Stimulated activated CD4-positive, alpha-beta T cell treated with anti-CD3 and anti-CD28 coated beads, Interleukin-12 subunit alpha, Interleukin-12 subunit beta, amount 100 ng/mL, for 48 hours (primary cell): Measurements from ENCODE around the gene HDAC11.

Experiments
- DNase-seq, 3 donors: peaks; one replicate each; pipeline ENCODE4 v3.0.0-alpha.2; 2020; ENCODE audit warnings: low read depth in 2 of 3, low spot score in 1 of 3

HDAC11 gene

DNA sequence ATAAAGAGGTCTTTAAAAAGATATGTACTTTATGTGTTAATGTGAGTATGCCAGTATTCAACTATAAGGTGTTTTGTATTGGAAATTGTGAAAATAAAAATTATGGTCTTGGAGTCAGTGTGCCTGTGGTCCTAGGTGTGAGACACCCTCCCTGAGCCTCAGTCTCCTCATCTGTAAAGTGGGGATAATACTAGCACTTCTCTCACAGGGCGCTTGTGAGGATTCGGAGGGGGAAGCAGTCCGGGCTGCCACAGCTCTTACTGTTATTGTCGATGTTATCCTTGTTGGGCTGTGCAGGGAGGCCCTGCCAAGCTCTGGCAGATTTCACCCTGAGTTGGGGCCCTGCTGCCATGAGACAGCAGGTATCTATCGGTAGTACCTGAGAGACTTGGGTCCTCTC lies 42.1 kb downstream of the HDAC11 start:
- DNase-seq = no peak

GRCh38 chr3:13524979-13525669 lies 45.0 kb downstream of the HDAC11 start:
- no peak for DNase-seq

- DNase-seq = no peak
These were observed 45.9 kb downstream of the HDAC11 start for GRCh38 chr3:13525827-13526625.

DNA sequence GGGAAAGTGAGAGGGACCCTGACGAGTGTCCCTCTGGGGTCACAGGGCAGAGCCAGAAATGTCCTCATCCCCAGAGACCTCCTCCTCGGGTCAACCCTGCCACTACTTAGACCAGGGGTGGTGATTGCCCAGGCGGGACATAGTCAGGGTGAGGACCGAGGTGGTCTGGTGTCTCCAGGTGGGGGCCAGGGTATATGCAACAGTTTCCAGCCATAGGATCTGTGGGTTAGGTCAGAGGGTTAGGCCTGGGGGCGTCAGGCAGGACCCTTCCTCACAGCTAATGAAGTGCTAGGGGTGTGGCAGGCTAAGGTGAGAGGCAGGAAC lies 46.5 kb downstream of the HDAC11 start:
- no peak for DNase-seq

DNA sequence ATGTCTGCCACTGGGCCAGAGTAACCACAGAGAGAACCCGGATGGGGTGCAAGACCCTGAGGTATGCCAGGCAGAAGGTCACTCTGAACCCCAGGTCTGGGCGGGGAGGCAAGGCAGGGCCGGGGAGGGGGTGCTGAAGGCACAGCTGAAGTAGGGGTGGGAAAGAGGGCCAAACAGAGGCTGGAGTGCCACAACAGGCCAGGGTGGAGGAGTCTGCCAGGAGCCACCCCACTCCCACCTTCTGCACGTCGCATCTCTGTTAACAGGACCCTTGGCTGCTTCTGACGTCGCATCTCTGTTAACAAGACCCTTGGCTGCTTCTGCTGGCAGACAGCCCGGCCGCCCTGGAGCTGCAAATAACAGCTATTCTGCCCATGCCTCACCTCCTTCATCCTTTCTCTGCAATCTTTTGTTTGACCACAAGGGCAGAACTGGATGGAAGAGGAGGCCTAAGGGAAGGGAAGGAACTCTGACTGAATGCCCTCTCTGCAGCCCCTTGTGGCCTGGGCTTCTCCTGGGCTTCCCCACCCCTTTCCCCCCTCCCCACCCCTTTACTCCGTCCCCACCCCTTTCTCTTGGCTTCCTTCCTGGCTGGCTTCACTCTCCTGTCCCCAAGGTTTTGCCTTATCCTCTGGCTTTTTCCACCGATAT lies 48.2 kb downstream of the HDAC11 start:
- no peak for DNase-seq

- no peak for DNase-seq
These were observed 49.3 kb downstream of the HDAC11 start for GRCh38 chr3:13529196-13530112.

GRCh38 chr3:13530241-13531009 lies 50.3 kb downstream of the HDAC11 start:
- no peak for DNase-seq

GRCh38 chr3:13532085-13532484 lies 52.0 kb downstream of the HDAC11 start:
- no peak for DNase-seq

DNA sequence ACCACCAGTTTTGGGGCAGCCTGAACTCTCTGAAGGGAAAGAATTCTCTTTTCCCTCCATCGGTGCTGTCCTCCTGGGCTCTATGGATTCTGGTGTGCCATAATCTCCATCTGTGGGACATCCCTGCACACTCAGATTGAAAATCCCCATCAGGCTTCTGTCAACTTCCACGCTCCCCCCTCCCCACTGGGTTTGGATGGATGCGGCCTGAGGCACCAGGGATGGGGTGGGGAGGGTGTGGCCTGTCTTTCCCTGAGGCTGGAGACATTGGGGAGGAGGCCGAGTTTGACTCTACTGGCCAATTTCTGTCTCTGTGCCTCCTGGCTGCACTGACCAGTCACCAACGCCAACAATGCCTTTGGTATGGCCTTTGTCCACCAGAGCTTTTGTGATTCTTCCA lies 52.5 kb downstream of the HDAC11 start:
- DNase-seq = no peak

DNA sequence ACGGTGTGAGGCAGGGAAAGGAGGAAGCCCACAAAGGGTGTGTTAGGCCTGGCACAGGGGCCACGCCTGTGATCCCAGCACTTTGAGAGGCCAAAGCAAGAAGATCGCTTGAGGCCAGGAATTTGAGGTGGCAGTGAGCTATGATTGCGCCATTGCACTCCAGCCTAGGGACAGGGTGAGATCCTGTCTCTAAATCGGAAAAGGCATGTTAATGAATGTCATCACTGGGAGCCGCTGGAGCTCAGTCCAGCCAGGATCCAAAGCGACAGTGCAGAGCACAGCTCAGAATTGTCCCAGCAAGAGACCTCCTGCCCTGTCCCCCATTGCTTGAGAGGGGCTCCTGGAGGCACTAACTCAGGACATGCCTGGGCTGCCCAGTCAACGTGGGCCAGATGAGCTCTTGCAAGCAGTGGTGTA lies 53.8 kb downstream of the HDAC11 start:
- no peak for DNase-seq

DNA sequence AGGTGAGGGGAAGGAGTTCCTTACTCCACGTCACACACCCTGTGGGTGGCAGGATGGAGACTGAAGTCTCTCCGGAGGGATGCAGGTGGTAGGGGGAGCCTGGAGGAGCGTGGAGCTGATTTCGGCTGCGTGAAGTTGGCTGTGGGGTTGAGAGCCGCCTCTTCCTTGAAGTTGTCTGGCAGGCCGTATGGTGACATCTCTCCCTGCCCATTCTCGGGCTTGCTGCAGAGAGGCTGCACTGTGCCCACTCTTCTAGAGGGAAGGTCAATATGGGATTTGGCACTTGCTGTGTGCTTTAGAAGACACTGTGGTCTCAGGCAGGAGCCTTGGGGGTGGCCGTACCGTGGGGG lies 55.4 kb downstream of the HDAC11 start:
- no peak for DNase-seq

DNA sequence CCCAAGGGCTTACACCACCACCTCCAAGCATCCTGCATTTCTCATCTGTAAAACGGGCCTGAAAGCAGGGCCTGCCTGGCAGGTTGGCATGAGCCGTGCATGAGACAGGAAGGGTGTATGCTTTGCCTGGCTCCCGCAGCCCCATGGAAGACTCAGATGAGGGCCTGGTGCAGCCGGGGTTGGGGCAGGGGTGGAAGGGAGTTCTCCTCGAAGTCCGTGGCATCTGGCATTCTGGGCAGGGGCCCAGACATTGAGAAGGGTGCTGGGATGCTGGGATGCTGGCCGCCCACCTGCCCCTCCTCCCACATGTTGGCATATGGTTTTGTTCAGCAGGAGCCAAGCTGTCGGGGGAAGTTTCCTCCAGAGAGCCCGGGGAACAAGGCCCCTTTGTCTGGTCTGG lies 55.8 kb downstream of the HDAC11 start:
- no peak for DNase-seq

GRCh38 chr3:13536432-13536831 lies 56.3 kb downstream of the HDAC11 start:
- no peak for DNase-seq

DNA sequence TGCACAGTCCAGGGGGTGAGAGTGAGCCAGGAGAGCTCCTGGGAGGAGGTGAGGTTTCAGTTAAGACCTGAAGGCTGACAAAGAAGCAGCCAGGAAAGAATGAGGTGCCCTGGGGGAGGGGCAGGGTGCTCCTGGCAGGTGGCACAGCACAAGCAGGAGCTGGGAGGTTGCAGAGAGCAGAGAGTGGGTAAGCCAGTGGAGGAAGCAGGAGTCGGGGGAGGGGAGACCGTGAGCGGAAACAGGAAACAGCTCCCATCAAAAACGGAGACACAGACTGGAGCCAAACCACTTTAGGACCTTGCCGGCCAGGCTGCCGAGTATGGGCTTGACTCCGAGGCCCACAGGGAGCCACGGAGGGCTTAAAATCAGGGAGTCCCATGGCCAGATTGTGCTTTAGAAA lies 56.7 kb downstream of the HDAC11 start:
- DNase-seq = no peak

GRCh38 chr3:13537244-13537908 lies 57.3 kb downstream of the HDAC11 start:
- DNase-seq = no peak

- no peak for DNase-seq
These were observed 57.8 kb downstream of the HDAC11 start for GRCh38 chr3:13537909-13538296.

DNA sequence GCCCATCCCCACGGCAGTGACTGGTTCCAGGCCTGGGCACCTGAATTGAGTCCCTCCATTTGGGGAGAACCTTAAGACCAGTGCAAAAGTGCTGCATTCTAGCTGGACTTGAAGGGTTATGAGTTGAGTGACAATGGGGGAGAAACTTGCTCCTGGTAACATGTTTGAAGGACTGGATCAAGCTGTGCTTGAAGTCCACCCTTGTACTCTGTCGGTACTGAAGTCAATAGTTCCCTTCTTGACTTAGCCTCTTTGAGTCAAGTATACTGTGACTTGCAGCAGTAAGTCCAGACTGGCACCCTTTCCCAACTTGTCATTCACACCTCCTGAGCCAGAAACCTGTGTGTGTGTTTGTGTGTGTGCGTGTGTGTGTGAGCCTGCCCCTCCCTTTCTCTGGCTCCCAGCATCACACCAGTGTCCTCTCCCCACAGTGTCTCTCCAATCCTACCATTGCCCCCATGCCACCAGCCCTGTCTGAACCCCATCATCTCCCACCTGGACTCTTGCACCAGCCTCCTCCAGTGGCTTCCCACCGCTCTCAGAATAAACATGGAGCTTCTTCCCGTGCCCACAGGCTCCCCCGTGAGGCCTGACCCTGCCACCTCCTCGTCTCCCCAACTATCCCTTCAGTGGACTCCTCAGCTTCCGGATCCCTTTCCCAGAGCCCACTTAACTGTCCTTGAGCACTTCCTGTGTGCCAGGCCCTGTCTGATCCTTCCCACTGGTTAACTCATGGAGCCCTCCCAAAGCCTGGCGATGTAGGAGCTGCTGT lies 58.6 kb downstream of the HDAC11 start:
- no peak for DNase-seq

GRCh38 chr3:13539292-13539638 lies 59.2 kb downstream of the HDAC11 start:
- DNase-seq = no peak

- no peak for DNase-seq
These were observed 59.6 kb downstream of the HDAC11 start for GRCh38 chr3:13539671-13540070.
